ENCODE measurements around the gene SUN2.
"Not testable (repeated sequence)": the region's sequence is repeated elsewhere in the genome, so short reads cannot be mapped to it uniquely, and the experiment has no call there.

GRCh38 chr22:38805041-38805593 is 49.3 kb upstream of the SUN2 start:
- not testable (repeated sequence) for TF ChIP-seq CREB1 (IDR thresholded peaks at IDR 0.05); CTCF (IDR thresholded peaks at IDR 0.05; ENCODE audit: control extremely low read depth in 1 of 3, insufficient read depth in 1 of 3, low read depth in 1 of 3, low read length in 3 of 3); GABPA (IDR thresholded peaks at IDR 0.05; ENCODE audit: borderline replicate concordance, insufficient read depth, low read length); EP300 (IDR thresholded peaks at IDR 0.05; ENCODE audit: borderline replicate concordance in 1 of 2, low read depth in 2 of 2, low read length in 2 of 2); ZNF274 (IDR thresholded peaks at IDR 0.05; ENCODE audit: borderline replicate concordance, extremely low read depth, low read length); YY1 (IDR thresholded peaks at IDR 0.05; ENCODE audit: low read depth, low read length)
